CD4-positive, alpha-beta T cell treated with Interleukin-4 for 4 hours (primary cell): ENCODE data around the gene FOXD4L6.
"Not testable (repeated sequence)": the region's sequence is repeated elsewhere in the genome, so short reads cannot be mapped to it uniquely, and the experiment has no call there.

ENCODE experiments used
- DNase-seq: peaks from one replicate; pipeline ENCODE4 v3.0.0-alpha.2; 2020

FOXD4L6 gene

DNA sequence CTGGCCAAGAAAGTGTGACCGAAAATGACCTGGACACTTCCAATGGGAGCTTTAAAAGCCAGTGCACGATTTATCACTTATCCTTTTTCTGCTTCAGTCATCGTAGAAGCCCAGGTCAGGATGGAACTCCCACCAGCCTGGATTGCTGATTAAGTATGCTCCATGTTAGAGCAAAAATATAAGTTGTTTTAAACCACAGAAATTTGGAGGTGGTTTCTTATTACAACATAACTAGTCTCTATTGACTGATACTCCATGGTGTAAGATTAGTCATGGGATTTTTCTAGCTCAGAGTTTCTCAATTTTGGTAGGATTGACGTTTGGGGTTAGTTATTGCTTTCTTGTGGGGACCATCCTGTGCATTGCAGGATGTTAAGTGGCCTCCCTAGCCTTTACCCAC, 29.7 kb downstream of the FOXD4L6 start:
- not testable (repeated sequence) for DNase-seq

DNA sequence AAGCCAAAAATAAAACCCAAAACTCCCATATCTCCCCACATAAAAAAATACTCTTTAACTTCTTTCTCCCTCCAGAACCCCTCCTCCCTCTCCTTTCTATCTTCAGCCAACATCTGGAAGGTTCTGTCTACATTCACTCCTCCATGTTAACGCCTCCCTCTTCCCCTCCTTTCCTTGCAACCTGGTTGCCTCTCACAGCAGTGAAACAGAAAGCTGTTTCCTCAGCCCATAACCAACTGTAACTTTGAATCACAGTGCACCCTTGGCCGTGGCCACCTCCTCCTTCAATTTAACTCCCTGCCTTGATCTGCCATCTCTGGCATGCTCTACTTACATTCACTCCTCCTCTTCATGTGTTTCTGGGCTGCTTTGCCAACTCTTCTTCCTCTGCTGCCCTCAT, 33.4 kb downstream of the FOXD4L6 start:
- DNase-seq = not testable (repeated sequence)

DNA sequence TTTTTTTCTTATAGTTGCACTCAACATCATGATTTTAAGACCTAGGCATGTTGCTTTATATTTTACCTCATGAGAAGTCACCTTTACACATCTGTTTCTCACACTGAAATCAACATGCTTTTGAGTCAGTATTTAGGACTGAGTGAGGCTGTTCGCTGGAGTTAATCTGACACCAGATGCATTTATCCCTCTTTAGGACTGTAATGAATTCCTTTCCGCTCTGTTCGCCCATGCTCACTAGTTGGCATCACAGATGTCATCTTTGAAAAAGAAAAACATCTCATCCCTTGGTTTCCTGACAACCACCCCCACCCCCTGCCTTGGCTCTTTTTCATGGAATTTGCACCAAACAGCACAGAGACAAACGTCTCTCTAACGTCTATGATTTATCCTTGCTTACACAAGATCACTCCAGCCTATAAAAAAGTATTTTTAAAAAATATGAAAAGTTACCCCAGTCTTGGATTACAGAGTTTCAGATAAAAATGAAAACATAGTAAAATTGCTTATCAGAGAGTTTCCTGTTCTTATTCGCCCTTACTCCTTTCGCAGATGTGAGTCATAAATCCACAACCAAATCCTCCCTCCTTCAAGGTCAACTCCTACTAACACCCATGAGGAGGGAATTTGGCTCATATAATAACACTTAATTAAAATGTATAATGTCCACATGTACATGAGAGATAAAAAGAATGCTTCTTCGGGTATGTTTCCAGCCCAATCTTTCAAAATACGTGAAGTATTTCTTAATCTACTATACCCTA, 34.3 kb downstream of the FOXD4L6 start:
- DNase-seq = not testable (repeated sequence)

DNA sequence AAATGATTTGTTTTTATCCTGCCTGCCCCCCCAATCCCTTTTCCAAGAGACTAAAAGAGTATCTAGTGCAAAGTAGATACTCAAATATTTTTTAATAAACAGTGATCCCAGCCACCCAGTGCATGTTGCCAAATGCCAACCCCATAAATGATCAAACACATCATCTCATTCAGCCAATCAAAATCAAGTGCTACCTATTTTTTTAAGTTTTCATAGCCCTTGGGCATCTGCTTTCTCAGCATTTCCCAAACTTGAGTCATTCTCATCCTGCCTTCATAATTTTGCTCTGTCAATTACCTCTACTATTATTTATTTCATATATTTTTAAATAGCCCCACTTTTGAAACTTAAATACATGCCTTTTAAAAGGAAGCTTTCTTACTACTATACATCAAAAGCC, 37.6 kb downstream of the FOXD4L6 start:
- DNase-seq = not testable (repeated sequence)

DNA sequence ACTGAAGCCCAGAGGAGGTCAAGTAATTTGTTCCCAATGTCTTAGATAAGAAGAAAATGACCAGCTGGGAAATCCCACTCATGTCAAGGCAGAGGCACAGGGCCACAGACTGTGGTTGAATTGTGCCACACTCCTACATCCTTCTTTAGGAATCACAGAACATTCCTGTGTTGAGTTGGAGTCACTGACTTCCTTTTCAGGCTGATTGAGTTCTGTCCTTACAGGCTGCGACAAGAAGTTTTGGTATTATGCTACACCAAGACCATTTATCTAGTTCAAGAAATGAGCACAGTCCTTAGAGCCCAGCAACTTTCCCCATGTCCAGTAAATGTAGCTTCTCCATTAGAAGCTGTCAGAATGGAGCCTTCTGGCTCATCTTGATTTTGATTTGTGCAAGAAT, 38.1 kb downstream of the FOXD4L6 start:
- DNase-seq = not testable (repeated sequence)

DNA sequence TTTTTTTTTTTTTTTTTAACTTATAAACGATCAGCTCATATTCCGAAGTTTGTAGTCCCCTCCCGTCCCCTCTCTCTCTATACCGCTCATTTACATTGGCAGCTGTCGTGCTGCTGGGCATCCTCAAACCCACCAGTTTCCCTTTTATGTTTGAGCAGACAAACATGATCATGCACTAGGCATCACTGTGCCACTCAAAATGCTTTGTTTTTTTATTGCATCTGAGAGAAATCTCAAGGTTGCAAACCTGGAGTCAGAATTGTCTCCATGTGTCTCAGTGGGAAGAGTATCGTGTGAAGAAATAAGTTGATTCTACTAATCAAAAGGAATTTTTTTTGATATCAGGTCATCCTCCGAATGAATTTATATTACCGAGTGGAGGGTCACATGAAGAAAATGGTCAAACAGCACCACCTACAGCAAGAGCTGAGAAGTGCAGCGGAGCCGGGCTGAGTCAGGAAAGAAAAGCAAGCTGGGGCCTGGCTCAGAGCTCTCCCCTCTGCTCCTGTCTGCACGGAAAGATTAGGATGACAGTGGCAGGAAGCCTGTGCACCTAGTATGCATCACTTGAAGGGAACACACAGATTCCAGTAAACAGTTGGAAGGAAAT, 39.9 kb downstream of the FOXD4L6 start:
- DNase-seq = not testable (repeated sequence)

DNA sequence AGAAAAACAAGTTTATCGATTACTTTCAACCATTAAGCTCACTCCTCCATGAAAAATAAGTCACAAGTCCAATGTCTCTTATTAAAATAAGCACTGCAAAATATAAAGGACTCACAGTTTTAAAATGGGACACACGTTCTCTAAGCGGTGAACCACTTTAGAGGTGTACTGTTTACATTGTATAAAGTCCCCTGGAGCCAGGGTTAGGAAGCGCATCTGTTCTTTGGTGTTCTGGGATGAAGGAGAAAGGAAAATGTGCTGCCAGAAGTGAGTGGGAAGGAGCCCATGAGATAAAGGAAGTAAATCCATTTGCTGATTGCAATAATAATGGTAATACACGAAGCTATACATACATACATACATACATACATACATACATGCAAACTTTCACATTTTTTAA, 40.6 kb downstream of the FOXD4L6 start:
- not testable (repeated sequence) for DNase-seq

DNA sequence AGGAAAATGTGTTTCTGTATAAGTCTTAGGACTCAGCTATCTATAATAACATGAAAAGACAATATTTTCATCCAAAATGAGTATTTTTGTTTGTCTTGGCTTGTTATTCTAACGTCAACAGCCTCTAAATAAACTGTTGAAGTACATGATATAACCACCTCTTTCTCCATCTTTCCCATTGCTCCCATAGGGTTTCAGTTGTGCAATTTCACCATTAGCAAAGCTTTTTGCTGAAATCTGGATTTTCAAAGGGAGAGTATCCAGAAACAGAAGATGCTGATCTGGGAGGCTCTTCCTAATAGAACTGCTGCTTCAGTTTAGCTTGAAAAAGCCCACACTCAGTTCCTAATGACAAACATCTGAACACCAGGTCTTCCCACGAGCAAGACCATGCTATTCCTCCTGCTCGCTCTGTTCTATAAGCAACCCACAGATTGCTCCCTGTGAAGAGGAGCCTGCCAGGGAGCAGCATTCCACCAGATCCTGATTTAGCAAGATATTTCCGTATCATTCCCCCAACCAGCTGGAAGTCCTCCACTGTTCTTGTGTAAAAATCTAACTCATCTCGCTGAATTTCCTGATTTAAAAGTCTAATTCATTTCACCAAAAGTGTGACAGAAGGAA, 41.2 kb downstream of the FOXD4L6 start:
- not testable (repeated sequence) for DNase-seq

DNA sequence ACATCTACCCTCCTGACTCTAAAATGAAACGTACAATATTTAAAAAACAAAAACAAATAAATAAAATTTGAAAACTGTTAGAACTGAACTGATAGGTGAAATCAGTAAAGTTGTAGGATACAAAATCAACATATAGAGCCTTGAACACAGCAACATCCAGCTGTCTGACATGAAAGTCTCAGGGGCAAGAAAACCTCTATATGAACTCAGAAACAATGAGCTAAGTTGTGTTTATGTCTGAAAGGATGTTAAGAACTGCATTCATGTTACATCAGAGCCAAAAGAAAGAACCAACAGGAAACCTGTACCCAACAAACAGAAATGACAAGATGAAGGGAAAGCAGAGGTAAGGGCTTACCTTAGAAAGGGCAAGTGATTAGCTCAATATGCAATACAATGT, 41.8 kb downstream of the FOXD4L6 start:
- not testable (repeated sequence) for DNase-seq

DNA sequence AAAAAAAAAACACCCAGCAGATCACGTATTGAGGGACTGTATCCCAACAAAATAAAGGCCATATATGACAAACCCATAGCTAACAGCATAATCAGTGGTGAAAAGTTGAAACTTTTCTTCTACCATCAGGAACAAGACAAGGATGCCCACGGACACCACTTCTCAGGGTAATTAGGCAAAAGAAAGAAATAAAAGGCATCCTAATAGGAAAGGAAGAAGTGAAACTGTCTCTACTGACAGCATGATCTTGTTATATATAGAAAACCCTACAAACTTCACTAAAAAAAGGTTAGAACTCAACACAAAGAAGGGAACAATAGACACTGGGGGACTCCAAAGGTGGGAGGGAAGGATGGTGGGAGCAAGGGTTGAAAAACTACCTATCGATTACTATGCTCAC, 42.3 kb downstream of the FOXD4L6 start:
- not testable (repeated sequence) for DNase-seq

DNA sequence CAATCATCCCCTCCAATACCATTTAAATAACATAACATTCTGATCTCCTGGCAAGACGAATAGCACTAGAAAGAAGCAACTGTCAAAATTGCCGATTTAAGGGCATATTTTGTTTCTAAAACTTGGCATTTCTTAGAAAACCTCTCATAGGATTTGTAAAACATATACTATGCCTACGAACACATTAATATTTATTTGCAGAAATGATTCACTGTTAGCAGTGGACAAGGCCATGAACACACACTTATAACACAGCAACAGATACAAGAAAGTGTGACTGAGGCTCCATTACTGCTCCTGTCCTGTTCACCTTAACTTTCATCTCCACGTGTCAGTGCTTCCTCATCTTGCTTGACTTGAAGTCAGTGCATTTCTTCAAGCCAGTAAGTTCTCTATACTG, 46.1 kb downstream of the FOXD4L6 start:
- DNase-seq = not testable (repeated sequence)

DNA sequence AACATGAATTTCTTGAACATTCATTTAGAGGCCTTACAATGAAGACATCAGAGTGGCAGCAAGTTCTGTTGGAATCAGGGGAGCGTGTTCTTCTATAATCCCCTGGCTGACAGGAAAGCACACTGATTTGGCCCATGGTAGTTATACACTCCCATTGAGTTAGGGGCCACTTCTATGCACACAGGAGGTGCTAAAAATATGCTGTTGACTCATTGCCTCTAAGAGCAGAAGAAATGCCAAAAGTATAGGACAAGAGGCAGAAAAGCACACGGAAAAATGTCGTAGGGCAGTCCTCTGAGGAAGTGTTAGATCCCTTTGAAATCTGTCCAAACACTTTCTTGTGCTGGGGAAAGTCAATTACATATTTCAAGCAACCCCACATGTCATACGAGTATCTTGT, 49.0 kb downstream of the FOXD4L6 start:
- DNase-seq = not testable (repeated sequence)

DNA sequence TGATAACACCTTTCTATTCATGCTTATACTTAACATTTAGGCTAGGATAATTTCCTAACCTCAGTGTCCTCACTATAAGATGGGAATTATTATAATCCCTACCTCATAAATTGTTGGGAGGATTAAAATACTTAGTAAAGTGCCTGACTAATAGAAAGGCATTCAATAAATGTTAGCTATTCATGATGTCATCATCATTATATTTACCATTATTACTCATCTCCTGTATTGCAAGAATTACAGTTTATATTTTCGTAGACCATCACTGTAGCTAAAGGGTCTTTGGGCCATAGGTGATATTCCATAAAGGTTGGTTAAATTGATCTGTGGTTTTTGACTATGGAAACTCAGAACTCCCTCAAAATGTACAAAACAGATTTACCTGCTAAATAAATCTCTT, 50.9 kb downstream of the FOXD4L6 start:
- not testable (repeated sequence) for DNase-seq
